ENCODE data around the gene NLGN3.
A peak's percentile ranks its signal among the peaks of the same experiment; 100 is the strongest.

- no peak for TF ChIP-seq POLR2AphosphoS5 (IDR thresholded peaks at IDR 0.05)
- peak in 1 of 3 donors; percentile 13 for TF ChIP-seq CTCF (IDR thresholded peaks at IDR 0.05)
- TF ChIP-seq POLR2A (IDR thresholded peaks at IDR 0.05): no peak
These were observed 46.3 kb upstream of the NLGN3 start for GRCh38 chrX:71098302-71098701.
